SU-DHL-6 (cell line): ENCODE data around the gene CTTNBP2NL.

ENCODE experiments used
- H2AFZ ChIP-seq: fragments of 200-600 bp; sonication (generic); 2 replicates; pipeline ENCODE4 v1.6.1; 2014; ENCODE audit warnings: low read depth, mild to moderate bottlenecking, moderate library complexity, mixed read lengths, antibody characterized with exemption, low read length; ENCODE audit not compliant: severe bottlenecking
- H3F3A ChIP-seq: fragments of 200-600 bp; shearing (Covaris generic); 2 replicates; pipeline ENCODE4 v1.6.0; 2016; ENCODE audit warnings: antibody characterized with exemption, mild to moderate bottlenecking; ENCODE audit not compliant: insufficient read depth
- H3K27ac ChIP-seq: fragments of 200-600 bp; sonication (generic); 2 replicates; pipeline ENCODE4 v1.5.1; 2016; ENCODE audit warnings: low read depth, mild to moderate bottlenecking, low read length, moderate library complexity, mixed read lengths
- H3K27me3 ChIP-seq: fragments of 200-600 bp; sonication (generic), shearing (Covaris generic); 2 replicates; pipeline ENCODE4 v1.6.0; 2014; ENCODE audit warnings: mild to moderate bottlenecking, low read length
- H3K36me3 ChIP-seq: fragments of 200-600 bp; sonication (generic); 2 replicates; pipeline ENCODE4 v1.6.1; 2014; ENCODE audit warnings: mild to moderate bottlenecking, low read length, mixed read lengths
- H3K4me2 ChIP-seq: fragments of 300-600, 200-600 bp; shearing (Covaris generic), sonication (generic); 2 replicates; pipeline ENCODE4 v1.6.0; 2014; ENCODE audit warnings: low read length, low read depth, mild to moderate bottlenecking; ENCODE audit not compliant: poor library complexity, severe bottlenecking
- H3K4me3 ChIP-seq: fragments of 200-600 bp; sonication (generic); 2 replicates; pipeline ENCODE4 v1.5.1; 2014; ENCODE audit warnings: antibody characterized with exemption, low read length, mild to moderate bottlenecking, mixed read lengths; ENCODE audit not compliant: insufficient read depth, poor library complexity, severe bottlenecking
- H3K79me2 ChIP-seq: fragments of 200-600 bp; sonication (generic); 2 replicates; pipeline ENCODE4 v1.6.1; 2014; ENCODE audit warnings: mild to moderate bottlenecking, low read length, moderate library complexity; ENCODE audit not compliant: insufficient read depth
- H3K9ac ChIP-seq: fragments of 200-600 bp; sonication (generic); 2 replicates; pipeline ENCODE4 v1.7.0; 2014; ENCODE audit warnings: mild to moderate bottlenecking, low read length
- H3K9me2 ChIP-seq: fragments of 200-600 bp; sonication (generic); replicated peaks from 2 replicates; pipeline ENCODE4 v1.6.1; 2014; ENCODE audit warnings: low read length; ENCODE audit not compliant: insufficient read depth
- H3K9me3 ChIP-seq: fragments of 200-600 bp; sonication (generic); 2 replicates; pipeline ENCODE4 v1.6.1; 2014; ENCODE audit warnings: low read length, mixed read lengths; ENCODE audit not compliant: insufficient read depth
- H4K20me1 ChIP-seq: fragments of 200-600 bp; sonication (generic); 2 replicates; pipeline ENCODE4 v1.6.1; 2014; ENCODE audit warnings: low read depth, mild to moderate bottlenecking, antibody characterized with exemption, low read length, moderate library complexity, mixed read lengths
- CTCF ChIP-seq: fragments of 200-600 bp; sonication (generic); IDR thresholded peaks from one replicate; pipeline ENCODE4 v1.5.1; 2017; ENCODE audit warnings: antibody characterized with exemption, mild to moderate bottlenecking, low read length, moderate library complexity; ENCODE audit not compliant: insufficient read depth, poor library complexity, severe bottlenecking
- EZH2phosphoT487 ChIP-seq: fragments of 200-600 bp; sonication (generic), shearing (Covaris generic); conservative IDR thresholded peaks from 2 replicates; pipeline ENCODE4 v1.6.1; 2018; ENCODE audit warnings: mild to moderate bottlenecking, antibody characterized with exemption, low read length, moderate library complexity, mixed read lengths

Gene CTTNBP2NL

DNA sequence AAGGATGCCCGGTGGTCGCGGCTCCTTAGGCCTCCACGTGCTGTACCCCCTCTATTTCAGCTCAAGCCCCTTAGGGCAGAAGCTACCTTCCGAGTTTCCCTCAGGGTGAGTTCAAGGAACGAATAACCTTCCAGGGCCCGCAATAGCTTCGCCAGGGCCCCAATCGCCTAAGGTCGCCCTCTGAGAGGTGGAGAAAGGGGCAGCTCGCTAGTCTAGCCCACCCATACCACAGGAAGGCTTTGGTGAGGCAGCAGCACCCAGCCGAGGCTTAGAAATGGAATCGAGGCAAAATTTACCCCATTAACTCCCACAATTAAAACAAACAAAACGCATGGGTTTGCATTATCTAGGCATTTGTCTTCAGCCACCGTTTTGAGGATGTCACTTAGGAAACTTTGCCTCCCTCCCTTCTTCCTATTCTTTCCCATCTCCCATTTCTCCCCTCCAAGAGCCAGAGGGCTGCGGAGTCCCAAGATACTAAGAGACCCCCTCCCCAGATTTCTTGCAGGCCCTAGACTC lies 113.7 kb downstream of the CTTNBP2NL start:
- no peak overlapping the region for H3K27ac ChIP-seq
- H3K9me3 ChIP-seq = no peaks in the 10 kb centered on the region
- no peak overlapping the region for H2AFZ ChIP-seq
- no peaks in the 10 kb centered on the region for H3F3A ChIP-seq
- H3K4me3 ChIP-seq = no peak overlapping the region
- H3K79me2 ChIP-seq = no peaks in the 10 kb centered on the region
- H4K20me1 ChIP-seq = no peaks in the 10 kb centered on the region
- no peaks in the 10 kb centered on the region for H3K27me3 ChIP-seq
- no peaks in the 10 kb centered on the region for H3K9me2 ChIP-seq
- no peaks in the 10 kb centered on the region for H3K36me3 ChIP-seq
- H3K4me2 ChIP-seq = no peak overlapping the region
- TF ChIP-seq CTCF (no peak), EZH2phosphoT487 (no peak)
- H3K9ac ChIP-seq = no peak overlapping the region

GRCh38 chr1:112510340-112510739 lies 114.3 kb downstream of the CTTNBP2NL start:
- H3F3A ChIP-seq = no peaks in the 10 kb centered on the region
- no peak overlapping the region for H3K9ac ChIP-seq
- H3K36me3 ChIP-seq = no peaks in the 10 kb centered on the region
- no peak overlapping the region for H3K4me3 ChIP-seq
- no peak overlapping the region for H3K27ac ChIP-seq
- H3K9me3 ChIP-seq = no peaks in the 10 kb centered on the region
- H3K27me3 ChIP-seq = no peaks in the 10 kb centered on the region
- TF ChIP-seq CTCF (no peak), EZH2phosphoT487 (no peak)
- H3K9me2 ChIP-seq = no peaks in the 10 kb centered on the region
- H4K20me1 ChIP-seq = no peaks in the 10 kb centered on the region
- no peak overlapping the region for H2AFZ ChIP-seq
- H3K79me2 ChIP-seq = no peaks in the 10 kb centered on the region
- no peak overlapping the region for H3K4me2 ChIP-seq
